Measurements from ENCODE around the gene NDFIP2.

DNA sequence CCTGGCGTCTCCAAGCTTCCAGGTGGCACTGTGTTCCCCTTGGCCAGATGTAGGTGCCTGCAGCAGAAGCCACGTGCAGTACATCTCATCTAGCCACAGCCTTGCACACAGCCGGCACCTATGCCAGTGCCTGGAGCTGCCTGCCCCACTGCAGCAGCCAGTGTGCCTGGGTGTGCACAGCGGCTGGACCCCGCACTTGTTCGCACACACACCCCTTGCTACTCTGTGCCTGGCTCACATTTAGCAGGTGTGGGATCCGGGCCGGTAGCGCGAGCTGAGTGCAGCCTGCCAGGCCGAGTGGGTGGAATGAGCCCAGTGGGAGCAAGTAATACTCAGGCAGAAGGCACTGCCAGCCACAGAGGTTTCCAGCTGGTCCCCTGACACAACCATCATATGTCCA lies 48.0 kb upstream of the NDFIP2 start:
- TF ChIP-seq RARB (CRISPR knock-in tag; IDR thresholded peaks at IDR 0.05) (no peak), BACH2 (CRISPR knock-in tag; IDR thresholded peaks at IDR 0.05; ENCODE audit: borderline replicate concordance) (no peak), OSR1 (CRISPR knock-in tag; IDR thresholded peaks at IDR 0.05) (no peak), CSDC2 (CRISPR knock-in tag; IDR thresholded peaks at IDR 0.05) (no peak)
- TF ChIP-seq, protein P1, sequence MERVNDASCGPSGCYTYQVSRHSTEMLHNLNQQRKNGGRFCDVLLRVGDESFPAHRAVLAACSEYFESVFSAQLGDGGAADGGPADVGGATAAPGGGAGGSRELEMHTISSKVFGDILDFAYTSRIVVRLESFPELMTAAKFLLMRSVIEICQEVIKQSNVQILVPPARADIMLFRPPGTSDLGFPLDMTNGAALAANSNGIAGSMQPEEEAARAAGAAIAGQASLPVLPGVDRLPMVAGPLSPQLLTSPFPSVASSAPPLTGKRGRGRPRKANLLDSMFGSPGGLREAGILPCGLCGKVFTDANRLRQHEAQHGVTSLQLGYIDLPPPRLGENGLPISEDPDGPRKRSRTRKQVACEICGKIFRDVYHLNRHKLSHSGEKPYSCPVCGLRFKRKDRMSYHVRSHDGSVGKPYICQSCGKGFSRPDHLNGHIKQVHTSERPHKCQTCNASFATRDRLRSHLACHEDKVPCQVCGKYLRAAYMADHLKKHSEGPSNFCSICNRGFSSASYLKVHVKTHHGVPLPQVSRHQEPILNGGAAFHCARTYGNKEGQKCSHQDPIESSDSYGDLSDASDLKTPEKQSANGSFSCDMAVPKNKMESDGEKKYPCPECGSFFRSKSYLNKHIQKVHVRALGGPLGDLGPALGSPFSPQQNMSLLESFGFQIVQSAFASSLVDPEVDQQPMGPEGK (CRISPR knock-in tag; IDR thresholded peaks at IDR 0.05; ENCODE audit: borderline replicate concordance), result no peak
- TF ChIP-seq, protein P2, sequence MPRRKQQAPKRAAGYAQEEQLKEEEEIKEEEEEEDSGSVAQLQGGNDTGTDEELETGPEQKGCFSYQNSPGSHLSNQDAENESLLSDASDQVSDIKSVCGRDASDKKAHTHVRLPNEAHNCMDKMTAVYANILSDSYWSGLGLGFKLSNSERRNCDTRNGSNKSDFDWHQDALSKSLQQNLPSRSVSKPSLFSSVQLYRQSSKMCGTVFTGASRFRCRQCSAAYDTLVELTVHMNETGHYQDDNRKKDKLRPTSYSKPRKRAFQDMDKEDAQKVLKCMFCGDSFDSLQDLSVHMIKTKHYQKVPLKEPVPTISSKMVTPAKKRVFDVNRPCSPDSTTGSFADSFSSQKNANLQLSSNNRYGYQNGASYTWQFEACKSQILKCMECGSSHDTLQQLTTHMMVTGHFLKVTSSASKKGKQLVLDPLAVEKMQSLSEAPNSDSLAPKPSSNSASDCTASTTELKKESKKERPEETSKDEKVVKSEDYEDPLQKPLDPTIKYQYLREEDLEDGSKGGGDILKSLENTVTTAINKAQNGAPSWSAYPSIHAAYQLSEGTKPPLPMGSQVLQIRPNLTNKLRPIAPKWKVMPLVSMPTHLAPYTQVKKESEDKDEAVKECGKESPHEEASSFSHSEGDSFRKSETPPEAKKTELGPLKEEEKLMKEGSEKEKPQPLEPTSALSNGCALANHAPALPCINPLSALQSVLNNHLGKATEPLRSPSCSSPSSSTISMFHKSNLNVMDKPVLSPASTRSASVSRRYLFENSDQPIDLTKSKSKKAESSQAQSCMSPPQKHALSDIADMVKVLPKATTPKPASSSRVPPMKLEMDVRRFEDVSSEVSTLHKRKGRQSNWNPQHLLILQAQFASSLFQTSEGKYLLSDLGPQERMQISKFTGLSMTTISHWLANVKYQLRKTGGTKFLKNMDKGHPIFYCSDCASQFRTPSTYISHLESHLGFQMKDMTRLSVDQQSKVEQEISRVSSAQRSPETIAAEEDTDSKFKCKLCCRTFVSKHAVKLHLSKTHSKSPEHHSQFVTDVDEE (CRISPR knock-in tag; IDR thresholded peaks at IDR 0.05), result no peak
- TF ChIP-seq, protein P3, sequence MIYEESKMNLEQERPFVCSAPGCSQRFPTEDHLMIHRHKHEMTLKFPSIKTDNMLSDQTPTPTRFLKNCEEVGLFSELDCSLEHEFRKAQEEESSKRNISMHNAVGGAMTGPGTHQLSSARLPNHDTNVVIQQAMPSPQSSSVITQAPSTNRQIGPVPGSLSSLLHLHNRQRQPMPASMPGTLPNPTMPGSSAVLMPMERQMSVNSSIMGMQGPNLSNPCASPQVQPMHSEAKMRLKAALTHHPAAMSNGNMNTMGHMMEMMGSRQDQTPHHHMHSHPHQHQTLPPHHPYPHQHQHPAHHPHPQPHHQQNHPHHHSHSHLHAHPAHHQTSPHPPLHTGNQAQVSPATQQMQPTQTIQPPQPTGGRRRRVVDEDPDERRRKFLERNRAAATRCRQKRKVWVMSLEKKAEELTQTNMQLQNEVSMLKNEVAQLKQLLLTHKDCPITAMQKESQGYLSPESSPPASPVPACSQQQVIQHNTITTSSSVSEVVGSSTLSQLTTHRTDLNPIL (CRISPR knock-in tag; IDR thresholded peaks at IDR 0.05; ENCODE audit: low read depth), result no peak
